Erythroblast (primary cell): ENCODE results near the gene IPCEF1.

Experiments used
- GATA1 ChIP-seq: IDR thresholded peaks from 2 replicates; pipeline ENCODE4 v1.6.1; 2011; ENCODE audit warnings: low read depth, mild to moderate bottlenecking, control low read depth, low read length, moderate library complexity
- POLR2A ChIP-seq: IDR thresholded peaks from 2 replicates; pipeline ENCODE4 v1.6.1; 2011; ENCODE audit warnings: mild to moderate bottlenecking, low read length

- no peak for TF ChIP-seq POLR2A
- TF ChIP-seq GATA1 = no peak
Observed at GRCh38 chr6:154223296-154223695, 133.3 kb downstream of the IPCEF1 start.
